Body of pancreas (tissue), 4 donors: ENCODE results near the gene IFI44. TPM values are rescaled to one million over a fixed set of nuclear protein-coding genes. Genes with fewer than 3 reads are reported as not detected.

Experiments
- ATAC-seq: fragments of 150-250 bp; one replicate; pipeline ENCODE4 v1.9.1; 2016
- DNase-seq, 4 donors: peaks; one replicate each; pipeline ENCODE4 v3.0.0-alpha.2; 2019
- H3K27ac ChIP-seq, 4 donors: fragments of 200-600 bp; sonication (generic); 1 replicate in 3 of 4; 2 replicates in 1 of 4; pipeline versions ENCODE4 v1.5.1 to v1.6.1; 2016 to 2019; ENCODE audit warnings: mild to moderate bottlenecking in 1 of 4, mixed read lengths in 1 of 4, moderate library complexity in 1 of 4
- H3K27me3 ChIP-seq, 2 donors: fragments of 200-600 bp; sonication (generic); one replicate each; pipeline ENCODE4 v1.6.0; 2016; ENCODE audit warnings: mild to moderate bottlenecking in 1 of 2
- H3K36me3 ChIP-seq, 2 donors: fragments of 200-600 bp; sonication (generic); replicated peaks in 1 of 2; 2 replicates each; pipeline ENCODE4 v1.5.1; 2016; ENCODE audit warnings: low read depth in 2 of 2; ENCODE audit not compliant: insufficient read depth in 1 of 2
- H3K4me1 ChIP-seq: fragments of 200-600 bp; sonication (generic); one replicate; pipeline ENCODE4 v1.6.0; 2016
- H3K4me3 ChIP-seq, 2 donors: fragments of 200-600 bp; sonication (generic); 1 replicate in 1 of 2; 2 replicates in 1 of 2; pipeline ENCODE4 v1.5.1; 2016 to 2019
- H3K9me3 ChIP-seq, 3 donors: fragments of 200-600 bp; sonication (generic); 1 replicate in 2 of 3; 2 replicates in 1 of 3; pipeline ENCODE4 v1.5.1; 2016
- CTCF ChIP-seq, 7 experiments: fragments of 450-650 bp in 4 of 7; fragments of 200-600 bp in 3 of 7; sonication (generic) in 3 of 7; IDR thresholded peaks; one replicate each; pipeline ENCODE4 v1.5.1; 2016 to 2019; ENCODE audit warnings: antibody characterized with exemption in 7 of 7
- POLR2A ChIP-seq, 3 donors: fragments of 450-650 bp; IDR thresholded peaks; one replicate each; pipeline ENCODE4 v1.6.1; 2016; ENCODE audit warnings: antibody characterized with exemption in 3 of 3, mild to moderate bottlenecking in 2 of 3
- WGBS, 2 donors: methylation state at CpG; one replicate each; pipeline ENCODE4 v1.1.5; 2017; 5-methylcytosine and 5-hydroxymethylcytosine counted together
- intact Hi-C: fragments of 100-400 bp; cut with DNase I; formaldehyde crosslinking; loops from one replicate; pipeline ENCODE4 v1.15.1; 2023
- total RNA-seq, 2 donors: library from RNA; depleted of rRNA; stranded (reverse); fragments of >200 nt; gene quantifications; one replicate each; pipeline ENCODE4 v1.1.0, GENCODE V29; 2016

The IFI44 gene
- total RNA-seq, 2 donors from 2014 or later: 14.5 to 17.6 TPM

DNA sequence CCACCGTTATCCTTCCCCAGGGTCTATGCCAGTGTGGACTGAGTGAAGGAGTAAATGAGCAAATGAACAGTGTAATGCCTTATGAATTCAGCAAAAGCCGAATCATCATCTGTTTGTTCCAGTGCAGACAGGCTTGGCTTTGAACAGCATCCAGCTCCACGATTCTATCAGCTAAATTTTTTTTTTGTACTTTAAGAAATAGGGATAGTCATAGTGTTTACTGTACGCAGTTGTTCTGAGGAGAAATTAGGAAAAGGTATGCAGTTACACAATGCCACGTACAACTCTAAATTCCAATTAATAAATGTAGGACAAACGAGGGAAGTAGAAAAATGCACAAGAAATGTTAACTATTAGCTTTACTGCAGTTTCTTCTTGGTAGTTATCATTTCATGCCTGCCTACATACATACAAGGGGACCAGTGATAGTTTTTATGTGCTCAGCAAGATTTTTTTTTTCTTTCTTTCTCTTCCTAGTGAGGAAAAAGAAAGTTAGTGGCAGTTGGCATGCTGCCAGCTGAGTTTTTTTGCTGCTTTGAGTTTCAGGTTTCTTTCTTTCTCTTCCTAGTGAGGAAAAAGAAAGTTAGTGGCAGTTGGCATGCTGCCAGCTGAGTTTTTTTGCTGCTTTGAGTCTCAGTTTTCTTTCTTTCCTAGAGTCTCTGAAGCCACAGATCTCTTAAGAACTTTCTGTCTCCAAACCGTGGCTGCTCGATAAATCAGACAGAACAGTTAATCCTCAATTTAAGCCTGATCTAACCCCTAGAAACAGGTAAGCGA, 29.6 kb upstream of the IFI44 start, which contains the start of gene IFI44L:
IFI44L (plus strand) TSS at position 646 of the 777 bp plus-strand sequence. CDS start 7,468 bp downstream, outside the sequence.
- ATAC-seq (peak; percentile 22), DNase-seq (peak; percentile 15 to 38 (median 22))
- no peaks in the 10 kb centered on the region for H3K9me3 ChIP-seq
- H3K27me3 ChIP-seq: no peaks in the 10 kb centered on the region
- TF ChIP-seq POLR2A (IDR thresholded peaks at IDR 0.05) (no peak), CTCF (IDR thresholded peaks at IDR 0.05) (no peak)
- 27% methylated on average over 9 of the region's 9 CpGs for WGBS, 2 donors
- H3K27ac ChIP-seq: peak within 1 kb of the TSS; percentile 8 to 69 (median 54)
- peaks cover 22% of the 10 kb centered on the region for H3K4me1 ChIP-seq
- intact Hi-C loops: loop anchor here (10.0 kb wide), 1 partner anchor 55 kb away; no protein-coding TSS in a partner anchor
- H3K4me3 ChIP-seq: no peak within 1 kb of the TSS
- H3K36me3 ChIP-seq: no peaks in the 10 kb centered on the region

DNA sequence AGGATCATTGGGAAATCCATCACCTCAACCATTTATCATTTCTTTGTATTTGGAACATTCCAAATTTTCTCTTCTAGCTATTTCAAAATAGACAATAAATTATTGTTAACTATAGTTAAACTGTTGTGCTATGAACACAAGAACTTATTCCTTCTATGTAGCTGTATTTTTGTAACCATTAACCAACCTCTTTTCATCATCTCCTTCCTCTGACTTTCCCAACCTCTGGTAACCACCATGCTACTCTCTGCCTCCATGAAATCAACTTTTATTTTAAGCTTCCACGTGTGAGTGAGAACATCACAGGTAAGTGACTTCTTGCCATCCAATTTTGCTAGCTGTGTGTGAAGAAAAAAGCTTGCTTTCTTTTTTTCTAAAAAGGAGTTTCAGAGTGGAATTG, 29.0 kb upstream of the IFI44 start:
- Histone ChIP-seq H3K4me1 (peaks cover 22% of the 10 kb centered on the region), H3K4me3 (no peak overlapping the region), H3K27ac (peak overlapping the region in 3 of 4 donors; percentile 43 to 69 (median 66)), H3K36me3 (no peaks in the 10 kb centered on the region), H3K27me3 (no peaks in the 10 kb centered on the region), H3K9me3 (no peaks in the 10 kb centered on the region)
- no peak for ATAC-seq
- no peak for DNase-seq
- intact Hi-C loops: no loop called here
- 28 to 31% methylated on average over 1 of the region's 1 CpG for WGBS, 2 donors
- TF ChIP-seq CTCF (IDR thresholded peaks at IDR 0.05) (no peak), POLR2A (IDR thresholded peaks at IDR 0.05) (no peak)

DNA sequence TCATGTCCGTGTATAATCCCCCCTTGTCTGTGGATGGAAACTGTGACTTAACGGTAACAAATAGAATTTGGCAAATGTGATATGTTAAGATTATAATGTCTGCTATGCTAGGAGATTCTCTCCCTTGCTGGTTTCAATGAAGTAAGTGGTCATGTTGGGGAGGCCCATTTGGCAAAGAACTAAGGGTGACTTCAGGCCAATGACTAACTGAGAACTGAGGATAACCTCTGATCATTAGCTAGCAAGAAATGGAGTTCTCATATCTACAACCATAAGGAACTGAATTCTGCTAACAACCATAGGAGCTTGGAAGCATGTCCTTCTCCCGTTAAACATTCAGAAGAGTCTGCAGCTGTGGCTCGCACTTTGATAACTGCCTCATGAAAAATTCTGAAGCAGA, 27.1 kb upstream of the IFI44 start:
- DNase-seq (no peak), ATAC-seq (no peak)
- WGBS, 2 donors: 86 to 91% methylated on average over 4 of the region's 4 CpGs
- no peaks in the 10 kb centered on the region for H3K9me3 ChIP-seq
- H3K27ac ChIP-seq: no peak overlapping the region
- no peak overlapping the region for H3K4me3 ChIP-seq
- no peaks in the 10 kb centered on the region for H3K36me3 ChIP-seq
- TF ChIP-seq CTCF (IDR thresholded peaks at IDR 0.05) (no peak), POLR2A (IDR thresholded peaks at IDR 0.05) (no peak)
- no peaks in the 10 kb centered on the region for H3K27me3 ChIP-seq
- intact Hi-C loops: no loop called here
- peaks cover 21% of the 10 kb centered on the region for H3K4me1 ChIP-seq

DNA sequence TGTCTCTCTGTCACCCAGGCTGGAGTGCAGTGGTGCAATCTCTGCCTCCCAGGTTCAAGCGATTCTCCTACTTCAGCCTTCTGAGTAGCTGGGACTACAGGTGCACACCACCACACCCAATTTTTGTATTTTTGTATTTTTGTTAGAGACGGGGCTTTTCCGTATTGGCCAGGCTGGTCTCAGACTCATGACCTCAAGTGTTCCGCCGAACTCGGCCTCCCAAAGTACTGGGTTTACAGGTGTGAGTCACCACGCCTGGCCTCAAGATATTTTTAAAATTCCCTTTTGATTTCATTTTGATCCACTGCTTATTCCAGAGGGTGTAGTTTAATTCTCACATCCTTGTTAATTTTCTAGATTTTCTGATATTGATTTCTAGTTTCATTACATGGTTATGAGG, 25.6 kb upstream of the IFI44 start:
- intact Hi-C loops: no loop called here

More for the DNA sequence above, 25.6 kb upstream of the IFI44 start:
- no peak overlapping the region for H3K4me3 ChIP-seq
- TF ChIP-seq CTCF (IDR thresholded peaks at IDR 0.05) (no peak), POLR2A (IDR thresholded peaks at IDR 0.05) (no peak)
- H3K9me3 ChIP-seq: no peaks in the 10 kb centered on the region
- H3K4me1 ChIP-seq: peaks cover 17% of the 10 kb centered on the region
- no peaks in the 10 kb centered on the region for H3K27me3 ChIP-seq
- no peak overlapping the region for H3K27ac ChIP-seq
- 95% methylated on average over 7 of the region's 7 CpGs for WGBS, 2 donors
- ATAC-seq (no peak), DNase-seq (no peak)
- no peaks in the 10 kb centered on the region for H3K36me3 ChIP-seq
